DMS153 treated with DMSO at 0.1 percent for 48 hours (cell line): ENCODE measurements around the gene KCNK5.

Experiments used
- DNase-seq: peaks from one replicate; lab custom pipeline; 2025; ENCODE audit not compliant: unreplicated experiment; lab: John Stamatoyannopoulos, UW

The KCNK5 gene

DNA sequence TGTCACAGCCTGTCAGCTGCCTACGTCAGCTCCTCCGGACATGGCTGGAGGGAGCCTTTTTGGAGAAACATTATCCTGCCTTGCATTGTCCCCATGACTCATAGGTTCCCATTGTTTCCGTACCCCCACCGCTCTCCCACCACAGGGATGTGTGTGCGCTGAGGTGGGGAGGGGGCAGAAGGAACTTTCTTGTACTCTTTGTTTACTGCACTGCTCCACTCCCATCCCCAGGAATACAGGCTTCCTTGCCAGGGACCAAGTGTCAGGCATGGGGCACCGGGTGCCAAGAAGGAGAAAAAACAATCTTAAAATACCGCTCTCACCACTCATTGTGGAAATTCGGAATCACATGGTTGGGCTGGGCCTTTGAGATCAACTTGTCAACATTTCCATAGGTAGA, 51.0 kb downstream of the KCNK5 start:
- DNase-seq, result no peak

DNA sequence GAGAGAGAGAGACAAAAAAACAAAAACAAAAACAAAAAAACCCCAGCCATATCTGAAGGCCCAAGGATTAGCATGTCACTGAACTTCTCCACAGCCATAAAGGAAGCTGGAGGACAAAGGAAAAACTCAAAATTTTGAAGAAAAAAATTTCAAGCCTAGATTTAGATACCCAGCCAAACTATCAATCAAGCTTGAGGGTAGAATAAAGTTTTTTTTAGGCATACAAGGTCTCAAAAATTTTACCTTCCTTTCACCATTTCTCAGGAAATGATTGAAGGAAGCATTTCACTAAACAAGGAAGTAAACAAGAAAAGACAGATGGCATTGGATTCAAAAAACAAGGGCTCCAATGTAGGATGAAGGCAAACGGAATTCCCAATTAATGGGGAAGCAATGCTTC, 52.1 kb downstream of the KCNK5 start:
- DNase-seq, result no peak

DNA sequence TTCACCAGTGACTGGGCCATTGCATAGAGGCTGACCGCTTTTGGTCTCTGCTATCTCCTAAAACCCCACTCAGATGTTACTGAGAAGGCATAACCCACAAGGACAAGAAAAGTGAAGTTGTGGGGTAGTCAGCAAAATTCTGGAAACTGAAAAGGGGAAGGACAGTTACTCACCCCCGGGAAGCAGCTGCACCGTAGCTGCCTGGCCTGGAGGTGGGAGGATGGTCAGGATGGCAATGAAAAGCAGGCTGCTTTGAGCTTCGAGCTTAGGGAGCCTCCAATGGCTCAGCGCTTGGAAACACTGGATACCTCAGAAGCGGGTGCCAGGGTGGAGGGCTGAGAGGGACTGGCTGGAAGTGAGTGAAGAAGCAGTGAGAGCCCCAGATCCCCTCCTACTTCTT, 56.0 kb downstream of the KCNK5 start:
- no peak for DNase-seq

DNA sequence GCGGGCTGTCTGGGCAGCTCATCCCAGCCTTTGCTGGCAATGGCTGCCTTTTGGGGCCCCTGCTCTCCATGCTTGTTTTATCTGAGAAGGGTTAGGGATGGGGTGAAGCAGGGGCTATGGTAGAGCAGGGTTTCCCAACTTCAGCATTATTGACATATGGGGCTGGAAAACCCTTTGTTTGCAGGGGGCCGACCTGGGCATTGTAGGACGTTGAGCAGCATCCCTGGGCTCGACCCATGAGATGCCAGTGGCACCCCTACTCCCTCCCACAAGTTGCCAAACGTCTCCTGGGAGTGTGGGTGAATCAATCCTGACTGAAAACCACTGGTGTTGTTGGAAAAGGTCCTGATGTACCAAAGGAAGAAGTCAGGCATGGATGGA, 56.9 kb downstream of the KCNK5 start:
- DNase-seq, result no peak

- no peak for DNase-seq
Measured at GRCh38 chr6:39171489-39172376, 57.5 kb downstream of the KCNK5 start.

DNA sequence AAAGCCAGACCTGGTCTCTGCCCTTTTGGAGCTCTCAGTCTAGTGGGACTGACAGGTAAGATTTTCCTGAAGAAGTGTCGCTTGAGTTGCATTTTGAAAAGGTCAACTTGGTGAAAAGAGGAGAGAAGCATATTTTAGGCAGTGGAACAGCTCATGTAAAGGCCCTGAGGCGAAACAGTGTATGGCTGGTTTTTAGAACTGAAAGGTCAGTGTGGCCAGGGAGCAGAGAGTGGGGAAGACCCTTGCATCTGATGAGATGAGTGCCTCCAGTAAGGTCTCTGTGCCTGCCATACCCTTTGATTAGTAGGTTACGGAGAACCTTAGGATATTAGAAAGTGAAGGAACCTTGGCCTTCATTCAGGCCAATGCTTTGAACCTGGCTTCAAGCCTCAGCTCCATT, 58.4 kb downstream of the KCNK5 start:
- DNase-seq, result no peak

DNA sequence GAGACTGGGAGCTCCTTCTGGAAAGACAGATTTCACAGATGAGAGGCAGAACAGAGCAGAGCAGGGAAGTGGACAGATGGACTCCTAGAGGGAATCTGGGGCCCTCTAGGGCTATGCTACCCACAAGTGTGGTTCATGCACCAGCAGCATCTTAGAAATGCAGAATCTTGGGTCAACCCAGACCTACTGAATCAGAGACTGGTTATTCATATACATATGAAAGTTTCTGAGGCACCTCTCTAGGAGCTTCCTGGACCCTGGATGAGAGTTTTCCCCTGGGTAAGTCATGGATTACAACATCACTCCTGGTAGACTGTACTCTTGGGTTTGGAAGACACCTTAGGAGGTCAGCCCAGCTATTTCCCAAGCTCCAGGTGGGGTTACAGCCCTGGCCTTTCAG, 58.9 kb downstream of the KCNK5 start:
- no peak for DNase-seq

GRCh38 chr6:39169448-39170344, 59.6 kb downstream of the KCNK5 start:
- DNase-seq, result no peak

DNA sequence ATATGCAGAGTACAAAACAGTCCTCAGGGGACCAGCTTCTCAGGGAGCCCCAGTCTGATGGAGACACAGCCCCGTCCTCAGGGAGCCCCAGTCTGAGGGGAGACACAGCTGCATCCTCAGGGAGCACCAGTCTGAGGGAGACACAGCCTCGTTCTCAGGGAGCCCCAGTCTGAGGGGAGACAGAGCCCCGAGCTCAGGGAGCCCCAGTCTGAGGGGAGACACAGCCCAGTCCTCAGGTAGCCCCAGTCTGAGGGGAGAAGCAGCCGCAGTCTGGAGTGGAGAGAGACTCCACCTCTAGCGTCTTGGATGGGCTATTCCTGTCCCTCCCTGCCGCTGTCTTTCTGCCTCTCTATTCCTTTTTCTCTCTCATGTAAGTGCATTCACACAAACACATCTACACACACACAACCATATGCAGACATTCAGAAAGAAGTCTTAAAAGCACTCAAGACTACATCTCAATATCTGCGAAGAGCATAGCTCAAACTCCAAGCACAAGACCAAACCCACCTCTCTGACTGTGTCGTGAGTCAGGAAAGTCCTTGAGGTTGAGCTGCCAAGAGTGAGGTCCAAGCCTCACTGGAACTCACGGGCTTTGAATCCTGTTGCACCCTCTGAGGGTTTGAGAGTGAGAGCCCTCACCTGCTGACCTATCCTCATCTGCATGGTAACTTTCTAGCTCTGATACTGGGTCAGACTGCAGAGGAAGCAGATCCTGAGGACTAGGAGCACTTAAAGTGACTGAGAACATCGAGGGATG, 61.2 kb downstream of the KCNK5 start:
- DNase-seq, result no peak

GRCh38 chr6:39167321-39167720, 62.0 kb downstream of the KCNK5 start:
- no peak for DNase-seq

- DNase-seq, result no peak
Measured at GRCh38 chr6:39166912-39167290, 62.4 kb downstream of the KCNK5 start.

- DNase-seq, result peak; percentile 44
Measured at GRCh38 chr6:39166189-39166911, 62.9 kb downstream of the KCNK5 start.

DNA sequence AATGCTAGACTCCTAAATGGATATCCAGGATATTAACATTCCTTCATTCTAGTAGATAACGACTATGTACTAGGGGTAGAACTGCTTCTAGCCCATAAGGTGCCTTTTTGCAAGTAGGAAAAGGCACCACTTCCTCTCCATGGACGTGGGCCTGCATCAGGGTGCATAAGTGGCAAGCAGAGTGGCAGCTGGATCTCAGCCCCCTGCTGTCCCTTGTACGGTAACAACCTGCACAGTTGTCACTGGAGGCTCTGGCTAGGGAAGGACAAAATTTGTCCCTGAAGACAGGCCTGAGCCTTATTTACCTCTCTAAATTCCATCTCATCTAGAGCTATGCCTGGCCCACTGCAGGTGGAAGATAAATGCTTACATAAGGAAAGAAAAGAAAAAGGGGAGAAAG, 71.8 kb downstream of the KCNK5 start:
- DNase-seq, result no peak

DNA sequence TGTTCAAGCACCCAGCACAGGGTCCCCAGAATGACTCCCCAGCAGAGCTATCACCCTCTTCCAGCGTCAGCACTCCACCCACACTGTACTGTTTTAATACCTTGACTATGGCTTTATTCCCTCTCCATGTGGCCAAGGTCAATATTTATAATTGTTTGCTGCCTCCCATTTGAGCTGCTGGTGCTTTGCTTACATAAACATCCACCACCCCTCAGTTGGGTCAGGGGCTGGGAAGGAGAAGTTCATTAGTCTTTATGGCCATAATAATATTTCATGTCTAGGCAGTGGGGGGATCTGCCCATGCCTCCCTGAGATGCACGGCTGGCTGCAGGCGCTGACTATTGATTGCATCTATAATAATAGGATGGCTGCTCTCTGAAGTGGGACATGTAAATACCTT, 72.5 kb downstream of the KCNK5 start:
- DNase-seq, result no peak

- DNase-seq, result no peak
Measured at GRCh38 chr6:39154705-39155104, 74.6 kb downstream of the KCNK5 start.

GRCh38 chr6:39153766-39154397, 75.4 kb downstream of the KCNK5 start:
- DNase-seq, result no peak

DNA sequence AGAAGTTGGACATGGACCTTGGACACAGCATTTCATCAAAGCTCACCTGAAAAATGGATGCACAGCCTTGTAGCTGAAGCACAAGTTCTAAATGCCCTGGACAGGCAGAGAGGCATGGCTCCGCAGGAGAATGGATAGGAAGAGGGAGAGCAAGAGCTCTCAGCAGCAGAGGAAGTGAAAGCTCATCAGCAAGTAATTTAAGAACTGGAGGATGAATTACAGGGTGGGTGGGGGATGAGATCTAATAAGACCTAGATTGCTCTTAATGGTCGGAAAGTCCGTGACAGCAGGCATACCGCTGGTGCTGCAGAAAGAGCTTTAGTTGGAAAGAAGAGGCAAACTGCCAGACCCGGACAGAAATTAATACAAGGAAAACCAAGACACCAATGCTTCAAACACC, 77.0 kb downstream of the KCNK5 start:
- DNase-seq, result no peak

GRCh38 chr6:39151211-39151610, 78.1 kb downstream of the KCNK5 start:
- DNase-seq, result no peak

DNA sequence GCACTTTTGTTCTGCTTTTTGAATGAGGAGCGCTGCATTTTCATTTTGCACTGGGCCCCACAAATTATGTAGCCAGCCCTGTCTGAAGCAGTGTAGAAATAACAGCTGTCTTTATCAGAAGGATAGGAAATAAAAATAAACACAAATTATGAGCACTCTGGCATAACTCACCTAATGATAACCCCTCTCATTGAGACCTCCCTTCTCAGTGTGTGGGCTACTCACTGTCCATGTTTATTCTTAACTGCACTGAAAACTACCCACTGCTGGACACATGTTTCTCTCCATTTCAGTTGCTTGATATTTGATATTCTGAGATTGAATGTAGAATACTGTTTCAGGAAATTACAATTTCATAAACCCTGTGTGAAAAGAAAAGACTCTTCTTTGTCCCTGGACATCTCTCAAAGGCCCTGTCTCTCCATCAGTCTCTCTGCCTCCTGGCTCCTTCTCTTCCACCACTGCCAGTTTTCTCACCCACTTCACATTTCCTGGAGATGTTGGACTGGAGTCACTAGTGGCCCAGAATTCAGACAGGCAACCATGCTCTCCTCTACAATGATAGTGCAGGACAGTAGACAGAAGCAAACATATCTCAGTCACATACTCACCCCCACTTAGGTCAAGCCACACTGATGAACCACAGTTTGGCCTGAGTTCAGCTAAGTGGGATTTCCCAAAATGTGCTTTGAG, 84.6 kb downstream of the KCNK5 start:
- DNase-seq, result no peak
